Endometrium (tissue), 2 donors: ENCODE data around the gene PSMG3.

Experiments used
- FAIRE-seq: peaks from 2 replicates; lab custom pipeline; 2012; peaks lifted over from hg19 to GRCh38; lab: Jason Lieb, UNC
- donor health status: control.
- donor health status: control.

The PSMG3 gene, protein sequence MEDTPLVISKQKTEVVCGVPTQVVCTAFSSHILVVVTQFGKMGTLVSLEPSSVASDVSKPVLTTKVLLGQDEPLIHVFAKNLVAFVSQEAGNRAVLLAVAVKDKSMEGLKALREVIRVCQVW

DNA sequence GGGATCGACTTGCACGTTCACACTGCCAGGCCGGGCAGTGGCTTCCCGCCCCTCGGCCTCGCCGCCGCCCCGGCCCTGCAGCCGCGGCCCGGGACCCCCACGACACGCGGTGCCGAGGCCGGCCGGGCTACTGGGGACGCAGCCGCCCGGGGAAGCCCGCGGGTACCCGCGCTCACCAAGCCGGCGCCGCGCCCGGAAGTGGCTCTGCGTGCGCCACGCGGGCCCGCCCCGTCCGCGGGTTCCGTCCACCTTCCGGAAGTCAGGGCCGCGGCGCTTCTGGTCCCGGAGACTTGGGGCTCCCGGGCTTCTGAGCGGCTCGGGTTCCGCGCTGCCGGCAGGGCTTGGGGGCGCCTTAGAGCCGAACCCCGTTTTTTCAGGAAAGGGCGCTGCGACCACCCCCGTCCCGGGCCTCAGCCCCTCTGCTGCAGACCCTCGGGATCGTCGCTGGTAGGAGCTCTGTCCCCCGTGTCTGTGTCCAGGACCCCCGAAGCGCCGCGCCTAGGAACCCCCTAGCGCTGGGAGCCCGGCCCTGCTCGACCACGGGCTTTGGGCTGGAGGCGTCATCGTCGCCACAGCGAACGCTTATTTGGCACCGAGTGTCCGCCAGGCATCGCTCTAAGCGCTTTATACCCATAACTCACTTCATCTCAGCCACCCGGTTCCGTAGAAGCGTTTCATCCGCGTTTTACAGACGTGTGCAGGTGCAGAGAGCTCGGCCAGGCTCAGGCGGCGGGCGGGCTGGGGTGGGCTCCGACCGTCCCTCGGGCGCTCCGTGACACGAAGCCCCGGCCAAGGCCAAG, at the start of gene PSMG3:
Gene PSMG3 (minus strand): TSS at position 200 of the 800 bp plus-strand sequence. CDS start 693 bp downstream, outside the sequence.
- FAIRE-seq = no peak

DNA sequence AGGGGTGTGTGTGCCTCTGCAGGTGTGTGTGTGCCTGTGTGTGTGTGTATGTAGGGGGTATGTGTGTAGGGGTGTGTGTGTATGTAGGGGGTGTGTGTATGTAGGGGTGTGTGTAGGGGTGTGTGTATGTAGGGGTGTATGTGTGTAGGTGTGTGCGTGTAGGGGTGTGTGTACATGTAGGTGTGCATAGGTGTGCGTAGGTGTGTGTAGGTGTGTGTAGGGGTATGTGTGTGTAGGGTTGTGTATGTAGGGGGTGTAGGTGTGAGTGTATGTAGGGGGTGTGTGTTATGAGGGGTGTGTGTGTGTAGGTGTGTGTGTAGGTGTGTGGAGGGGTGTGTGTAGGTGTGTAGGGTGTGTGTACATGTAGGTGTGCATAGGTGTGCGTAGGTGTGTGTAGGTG, 48.6 kb upstream of the PSMG3 start:
- no peak for FAIRE-seq

DNA sequence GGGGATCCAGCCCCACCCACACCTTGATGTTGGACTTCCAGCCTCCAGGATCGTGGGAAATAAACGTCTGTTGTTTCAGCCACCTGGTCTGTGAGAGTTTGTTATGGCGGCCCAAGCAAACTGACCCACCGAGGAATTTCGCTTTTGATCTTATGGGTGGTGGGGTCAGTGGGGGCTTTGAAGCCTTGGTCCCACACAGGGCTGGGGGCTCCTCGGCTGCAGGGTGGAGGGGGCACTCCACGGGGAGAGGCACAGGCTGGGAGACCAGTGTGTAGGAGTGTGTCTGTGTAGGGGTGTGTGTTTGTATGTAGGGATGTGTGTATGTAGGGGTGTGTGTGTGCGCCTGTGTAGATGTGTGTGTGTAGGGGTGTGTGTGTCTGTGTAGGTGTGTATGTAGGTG, 48.1 kb upstream of the PSMG3 start:
- FAIRE-seq = no peak

DNA sequence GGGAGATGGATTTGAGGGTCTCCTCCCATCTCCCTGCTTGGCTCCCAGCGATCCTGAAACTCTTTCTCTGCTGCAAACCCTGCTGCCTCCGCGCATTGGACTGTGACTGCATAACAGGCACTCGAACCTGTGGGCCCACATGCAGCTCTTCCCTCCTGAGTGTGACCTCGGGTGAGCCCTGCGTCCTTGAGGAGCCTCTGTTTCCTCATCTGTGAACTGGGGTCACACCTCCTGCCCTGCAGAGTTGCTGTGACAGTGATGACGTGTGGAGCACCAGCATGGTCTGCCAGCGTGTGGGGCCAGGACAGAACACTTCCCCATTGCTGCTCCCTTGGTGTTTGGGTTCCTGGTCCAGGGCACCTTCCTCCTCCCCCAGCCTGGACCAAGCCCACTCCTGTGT, 46.9 kb upstream of the PSMG3 start:
- FAIRE-seq = no peak

DNA sequence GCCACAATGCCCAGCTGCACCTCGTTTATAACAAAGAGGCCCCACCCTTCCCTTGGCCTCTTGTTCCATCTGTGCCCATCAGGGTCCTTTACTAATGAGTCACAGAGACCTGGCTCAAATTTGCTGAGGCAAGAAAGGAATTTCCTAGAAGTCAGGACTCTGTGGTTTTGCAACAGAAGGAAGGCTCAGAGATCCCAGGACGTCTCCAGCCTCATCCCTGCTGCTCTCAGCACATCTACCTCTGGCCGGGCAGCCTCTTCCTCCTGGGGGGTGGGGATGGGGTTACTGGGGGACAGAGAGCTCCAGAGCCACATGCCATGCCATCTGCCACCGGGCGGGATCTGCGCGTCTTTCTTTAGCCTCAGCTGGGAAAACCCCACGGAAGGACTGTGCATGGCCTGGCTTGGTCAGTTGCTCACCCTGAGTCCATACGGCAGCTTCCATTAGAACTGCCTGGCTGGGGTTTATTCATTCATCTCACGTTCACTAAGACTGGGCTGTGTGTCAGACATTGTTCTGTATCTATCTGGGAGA, 41.9 kb upstream of the PSMG3 start:
- no peak for FAIRE-seq

DNA sequence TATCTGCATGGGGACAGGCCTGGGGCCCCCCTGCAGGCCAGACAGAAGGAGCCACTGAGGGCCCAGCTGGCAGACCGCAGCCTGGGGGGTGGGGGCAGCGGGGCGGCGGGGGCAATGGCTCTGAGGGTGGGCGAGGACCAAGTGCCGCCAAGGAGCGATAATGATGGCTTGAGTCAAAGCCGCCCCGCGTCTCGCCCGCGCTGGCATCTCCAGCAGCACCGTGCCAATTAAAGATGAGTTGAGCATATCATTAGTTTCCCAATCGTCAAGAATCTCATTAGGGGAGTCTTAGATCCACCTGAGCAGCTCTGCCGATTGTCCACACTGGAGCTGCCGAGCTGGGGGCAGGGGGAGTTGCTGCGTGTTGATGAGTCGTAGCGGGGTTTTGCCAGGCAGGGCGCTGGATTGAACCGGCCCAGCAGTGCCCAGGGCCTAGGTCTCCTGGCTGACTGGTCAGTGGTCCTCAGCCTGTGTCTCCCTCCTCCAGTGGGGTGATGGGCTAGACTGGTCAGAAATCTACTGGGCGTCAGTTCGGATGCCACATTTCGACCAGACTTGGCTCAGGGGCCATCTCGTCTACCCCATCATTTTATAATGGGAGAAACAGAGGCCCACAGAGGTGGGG, 41.0 kb upstream of the PSMG3 start:
- FAIRE-seq = no peak

DNA sequence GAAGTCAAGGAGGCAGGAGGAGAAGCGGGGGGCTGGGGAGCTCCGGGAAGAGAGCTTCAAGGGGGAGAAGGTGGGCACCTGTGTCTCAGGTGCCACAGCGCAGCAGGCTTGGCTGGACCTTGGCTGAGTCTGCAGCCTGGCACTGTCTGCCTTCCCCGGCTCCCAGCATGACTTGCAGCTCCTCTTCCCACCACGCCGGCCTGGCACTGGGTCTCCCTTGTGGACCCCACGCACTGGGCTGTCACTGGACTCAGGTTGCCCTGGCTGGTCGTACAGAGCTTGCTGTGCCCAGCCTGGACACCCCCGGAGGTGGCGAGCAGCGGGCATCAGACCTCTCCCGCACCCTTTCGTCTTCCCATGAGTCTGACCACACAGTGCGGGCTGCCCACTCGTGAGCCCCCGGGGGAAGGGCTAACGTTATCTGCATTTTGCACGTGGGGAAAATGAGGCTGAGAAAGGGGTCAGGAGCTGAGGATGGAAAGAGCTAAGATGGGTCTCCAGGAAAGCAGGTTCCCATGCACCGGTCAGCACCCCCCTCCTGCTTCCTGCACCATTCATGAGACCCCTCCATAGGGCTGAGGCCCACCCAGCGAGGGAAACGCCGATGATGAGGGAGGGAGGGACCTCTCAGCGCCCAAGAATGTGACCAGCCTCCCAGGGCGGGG, 40.3 kb upstream of the PSMG3 start:
- no peak for FAIRE-seq

DNA sequence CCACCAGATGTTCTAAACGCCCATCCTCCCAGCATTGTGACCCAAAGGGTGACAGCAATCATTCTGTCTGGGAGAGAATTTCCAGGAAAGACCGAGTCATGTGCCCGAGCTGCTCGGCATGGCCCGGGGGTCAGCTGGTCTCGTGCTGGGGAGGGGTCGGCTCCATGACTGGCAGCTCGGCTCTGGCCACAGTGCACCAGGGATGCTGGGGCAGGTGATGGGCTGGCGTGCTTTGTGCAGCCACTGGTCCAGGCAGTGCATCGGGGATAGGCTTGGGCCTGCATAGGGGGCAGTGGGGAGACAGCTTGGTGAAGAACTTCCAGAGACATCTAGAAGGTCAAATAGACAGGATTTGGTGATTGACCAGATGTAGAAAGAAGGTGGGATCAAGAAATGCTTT, 39.2 kb upstream of the PSMG3 start:
- no peak for FAIRE-seq

DNA sequence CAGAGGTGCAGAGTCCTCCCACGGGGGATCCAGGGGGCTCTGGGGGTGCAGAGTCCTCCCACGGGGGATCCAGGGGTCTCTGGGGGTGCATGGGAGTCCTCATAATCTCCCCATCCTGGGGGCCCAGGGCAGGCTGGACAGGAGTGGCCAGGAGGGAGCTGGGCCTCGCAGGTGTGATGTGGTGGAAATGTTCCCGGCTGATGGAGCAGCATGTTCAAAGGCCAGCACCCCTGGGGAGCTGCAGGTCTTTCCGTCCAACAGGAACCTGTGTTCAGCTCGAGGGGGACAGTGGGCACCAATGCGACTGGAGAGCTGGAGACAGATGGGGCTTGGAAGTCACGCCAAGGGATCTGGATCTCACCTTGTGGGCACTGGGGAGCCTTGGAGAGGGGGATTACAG, 38.5 kb upstream of the PSMG3 start:
- FAIRE-seq = no peak

DNA sequence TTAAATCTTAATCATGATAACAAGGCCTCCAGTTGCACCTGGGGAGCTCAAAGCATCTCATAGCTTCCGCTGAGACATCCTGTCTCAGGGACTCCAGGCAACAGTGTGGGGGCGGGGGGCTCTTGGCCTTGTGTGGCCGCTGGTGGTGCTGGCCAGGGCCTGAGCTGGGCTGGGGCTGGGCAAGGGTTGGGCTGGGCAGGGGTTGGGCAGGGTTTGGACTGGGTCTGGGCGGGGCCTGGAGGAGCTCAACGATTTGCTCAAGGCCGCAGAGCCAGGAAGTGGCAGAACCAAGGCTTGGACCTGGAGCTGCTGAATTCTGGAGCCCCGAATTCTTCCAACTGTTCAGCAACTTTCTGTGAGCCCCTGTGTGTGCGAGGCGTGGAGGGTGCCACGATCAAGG, 37.9 kb upstream of the PSMG3 start:
- FAIRE-seq = no peak

DNA sequence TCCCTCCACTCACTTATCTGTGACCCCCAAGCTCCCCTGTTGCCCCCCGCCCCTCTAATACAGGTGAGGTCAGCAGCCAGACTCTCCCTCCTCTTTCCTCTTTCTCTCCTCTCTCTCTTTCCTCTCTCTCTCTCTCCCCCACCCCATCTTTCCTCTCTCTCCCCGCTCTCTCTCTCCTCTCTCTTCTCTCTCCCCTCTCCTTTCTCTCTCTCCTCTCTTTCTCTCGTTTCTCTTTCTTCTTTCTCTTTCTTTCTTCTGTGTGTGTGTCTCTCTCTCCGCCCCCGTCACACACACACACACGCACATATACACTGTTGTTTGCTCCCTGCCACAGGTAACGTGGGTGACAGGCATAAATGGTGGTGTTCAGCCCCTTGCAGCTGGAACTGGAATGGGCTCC, 37.2 kb upstream of the PSMG3 start:
- no peak for FAIRE-seq

DNA sequence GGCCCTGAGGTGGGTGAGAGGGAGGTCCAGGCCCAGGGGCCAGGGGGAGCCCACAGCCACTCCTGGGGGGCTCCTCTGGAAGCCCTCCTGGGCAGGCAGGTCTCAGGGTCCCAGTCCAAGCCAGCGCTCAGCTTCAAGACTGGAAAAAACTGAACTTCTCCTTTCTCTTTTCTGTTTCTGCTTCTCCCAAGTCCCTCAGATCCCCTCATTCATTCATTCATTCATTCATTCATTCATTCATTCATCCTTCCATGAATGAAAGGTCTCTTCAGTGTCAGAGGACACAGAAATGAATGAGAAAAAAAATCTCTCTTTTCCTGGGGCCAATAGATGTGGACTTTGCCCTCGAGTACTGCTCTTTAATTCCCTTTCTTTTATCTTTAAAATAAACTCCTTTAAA, 34.6 kb upstream of the PSMG3 start:
- FAIRE-seq = no peak

DNA sequence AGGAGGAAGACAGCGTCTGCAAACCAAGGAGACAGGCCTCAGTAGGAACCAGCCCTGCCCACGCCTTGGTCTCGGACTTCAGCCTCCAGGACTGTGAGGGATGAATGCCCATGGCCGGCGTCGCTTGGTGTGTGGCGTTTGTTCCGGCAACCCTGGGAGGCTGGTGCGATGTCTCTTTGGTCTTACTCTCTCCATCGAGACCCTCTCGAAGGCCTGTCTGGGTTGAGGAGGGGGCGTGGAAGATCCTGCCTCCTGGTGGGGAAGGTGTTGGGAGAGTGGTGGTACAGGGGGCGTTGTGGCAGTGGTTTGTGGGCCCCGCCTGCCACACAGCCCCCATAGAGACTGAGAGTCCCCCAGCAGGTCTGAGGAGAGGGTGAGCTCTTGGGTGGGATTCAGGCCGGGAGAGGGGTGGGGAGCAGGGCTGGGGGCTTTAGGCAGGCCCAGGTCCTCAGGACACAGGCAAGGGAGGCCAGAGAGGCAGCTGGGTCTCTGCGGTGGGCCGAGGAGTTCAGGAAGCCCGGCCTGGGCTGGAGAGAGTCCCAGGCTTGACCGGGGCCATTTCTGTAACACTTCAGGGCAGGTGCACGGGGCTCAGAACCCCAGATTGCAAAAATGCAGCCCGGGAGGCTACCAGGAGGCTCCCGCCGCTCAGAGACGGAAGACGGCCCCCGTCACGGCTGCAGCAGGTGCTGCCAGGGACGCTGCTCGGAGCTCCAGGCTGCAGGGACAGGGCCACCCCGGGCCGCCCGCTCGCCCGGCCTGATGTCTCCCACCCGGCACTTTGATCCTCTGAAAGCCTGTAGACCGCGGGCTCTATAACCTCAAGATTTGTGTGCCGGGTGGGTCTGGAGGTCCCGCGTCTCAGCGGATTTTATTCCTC, 33.8 kb upstream of the PSMG3 start:
- FAIRE-seq = no peak

DNA sequence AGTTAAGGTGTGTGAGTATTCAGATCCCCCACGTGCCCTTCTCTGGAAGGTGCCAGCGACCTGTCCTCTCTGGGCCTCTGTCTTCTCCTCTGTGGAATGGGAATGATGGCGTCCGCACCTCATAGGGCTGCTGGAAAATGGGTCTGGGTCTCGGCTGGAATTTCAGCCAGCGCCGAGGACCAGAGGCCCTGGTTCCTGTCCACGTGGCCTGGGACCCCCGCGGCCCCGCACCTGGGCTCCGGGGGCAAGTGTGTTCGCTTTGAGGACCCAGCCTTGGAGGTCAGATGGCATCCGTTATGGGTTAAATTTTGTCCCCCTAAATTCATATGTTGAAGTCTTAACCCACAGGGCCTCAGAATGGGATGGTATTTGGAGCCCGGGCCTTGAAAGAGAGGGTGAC, 32.6 kb upstream of the PSMG3 start:
- no peak for FAIRE-seq

DNA sequence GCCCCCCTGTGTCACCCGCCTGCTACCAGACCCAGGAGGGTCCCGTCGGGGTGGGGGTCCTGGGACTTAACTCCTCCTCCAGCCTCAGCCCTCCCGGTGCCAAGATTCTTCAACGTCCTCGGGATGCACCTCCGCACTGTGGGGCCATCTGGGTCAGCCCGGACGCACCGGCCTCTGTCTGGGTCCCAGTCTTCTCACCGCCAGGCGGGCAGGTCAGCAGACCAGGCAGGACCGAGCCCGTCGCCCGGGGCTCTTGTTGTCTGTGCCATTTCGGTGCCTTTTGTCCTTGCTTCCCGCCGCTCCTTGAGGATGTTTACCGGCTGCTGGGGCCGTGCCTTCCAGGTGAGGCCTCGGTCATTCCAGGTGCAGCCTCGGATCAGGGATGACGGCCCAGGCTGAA, 32.1 kb upstream of the PSMG3 start:
- FAIRE-seq = no peak

DNA sequence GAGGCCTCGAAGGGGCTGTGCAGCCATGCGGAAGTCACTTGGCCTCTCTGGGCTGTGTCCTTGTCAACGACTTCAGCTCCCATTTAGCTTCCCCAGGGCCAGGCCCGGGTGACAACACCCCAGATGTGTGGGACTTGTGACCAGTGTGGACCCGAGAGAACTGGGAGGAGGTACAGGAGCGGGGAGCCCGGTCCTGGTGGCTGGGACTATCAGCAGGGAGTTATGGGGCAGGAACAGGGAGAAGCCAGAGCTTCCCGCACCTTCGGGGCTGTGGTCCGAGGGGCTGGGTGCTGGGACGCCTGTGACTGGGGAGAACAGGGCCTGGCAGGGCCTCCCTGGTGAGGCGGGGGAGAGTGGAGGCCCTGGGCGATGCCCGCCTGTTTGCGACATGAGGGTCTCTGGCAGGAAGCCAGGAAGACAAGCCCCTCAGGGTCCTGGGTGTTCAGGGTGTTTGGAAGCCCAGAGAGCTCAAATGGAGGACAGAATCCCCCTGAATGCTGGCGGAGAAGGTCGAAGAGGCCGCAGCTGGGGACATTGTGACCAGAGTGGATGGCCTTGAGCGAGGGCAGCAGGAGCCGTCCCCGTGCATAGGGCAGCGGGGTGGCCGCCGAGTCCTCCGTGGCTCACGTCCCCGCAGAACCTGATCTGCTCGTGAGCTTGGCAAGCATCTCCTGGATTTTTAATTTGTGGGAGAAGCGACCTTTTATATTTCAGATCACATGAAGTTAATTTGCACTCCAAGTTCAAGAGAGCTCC, 30.0 kb upstream of the PSMG3 start:
- no peak for FAIRE-seq

DNA sequence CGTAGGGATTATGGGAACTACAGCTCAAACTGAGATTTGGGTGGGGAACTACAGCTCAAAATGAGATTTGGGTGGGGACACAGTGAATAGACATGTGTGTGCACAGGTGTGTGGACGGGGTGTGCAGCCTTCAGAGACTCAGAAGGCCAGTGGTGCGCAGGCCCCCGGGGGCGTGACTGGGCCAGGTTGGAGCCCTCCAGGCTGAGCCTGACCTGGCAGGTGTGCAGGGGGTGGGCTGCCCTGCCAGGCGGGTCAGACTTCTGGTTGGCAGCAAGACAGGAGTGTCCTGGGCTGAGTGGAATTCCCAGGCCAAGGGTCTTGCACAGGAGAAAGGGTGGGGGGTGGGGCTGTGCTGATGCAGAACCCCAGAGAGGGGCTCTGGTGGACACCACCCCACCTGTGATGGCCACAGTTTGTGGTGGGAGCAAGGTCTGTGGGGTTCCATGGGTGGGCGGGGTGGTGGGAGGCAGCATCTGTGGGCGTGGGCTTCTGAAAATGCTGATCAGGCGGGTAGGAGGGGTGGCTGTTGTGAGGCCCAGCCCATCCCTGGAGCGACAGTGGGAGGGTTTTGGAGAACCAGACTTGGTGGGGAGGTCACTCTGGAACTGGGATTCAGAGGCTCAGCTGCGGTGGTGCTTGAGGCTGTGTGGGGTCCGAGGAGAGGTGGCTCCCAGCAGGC, 29.3 kb upstream of the PSMG3 start:
- no peak for FAIRE-seq

DNA sequence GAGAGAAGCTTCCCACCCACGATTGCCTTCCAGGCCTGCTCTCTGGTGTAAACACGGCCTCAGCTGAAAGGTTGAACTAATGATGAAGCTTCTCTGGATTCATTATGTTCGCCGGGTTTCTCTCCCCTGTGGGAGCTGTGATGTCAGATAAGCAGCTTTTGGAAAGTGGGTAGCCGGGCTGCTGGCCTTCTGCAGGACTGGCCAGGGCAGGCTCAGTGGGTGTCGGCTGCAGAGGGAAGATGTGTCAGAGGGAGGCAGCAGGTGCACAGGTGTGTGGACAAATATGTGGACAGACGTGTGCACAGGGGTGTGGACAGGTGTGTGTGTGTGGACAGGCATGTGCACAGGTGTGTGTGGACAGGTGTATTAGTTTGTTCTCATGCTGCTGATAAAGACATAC, 28.5 kb upstream of the PSMG3 start:
- FAIRE-seq = no peak

DNA sequence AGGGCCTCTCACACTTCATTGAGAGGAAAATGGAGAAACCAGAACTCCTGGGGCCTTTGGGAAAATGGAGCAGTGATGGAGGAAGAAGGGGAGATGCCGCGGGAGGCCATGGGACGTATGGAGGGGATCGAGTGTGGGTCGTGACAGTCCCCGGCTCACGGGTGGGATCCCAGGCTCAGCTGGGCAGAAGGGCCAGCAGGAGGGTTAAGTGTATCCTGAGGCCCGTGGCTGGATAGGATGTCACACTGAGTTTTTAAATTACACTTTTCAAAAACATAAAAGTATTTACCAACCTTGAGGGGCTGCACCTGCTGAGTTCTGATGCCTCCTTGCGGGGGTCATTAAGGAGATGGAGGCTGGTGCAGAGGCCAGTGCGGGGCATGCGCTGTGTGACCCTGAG, 28.0 kb upstream of the PSMG3 start:
- FAIRE-seq = no peak

DNA sequence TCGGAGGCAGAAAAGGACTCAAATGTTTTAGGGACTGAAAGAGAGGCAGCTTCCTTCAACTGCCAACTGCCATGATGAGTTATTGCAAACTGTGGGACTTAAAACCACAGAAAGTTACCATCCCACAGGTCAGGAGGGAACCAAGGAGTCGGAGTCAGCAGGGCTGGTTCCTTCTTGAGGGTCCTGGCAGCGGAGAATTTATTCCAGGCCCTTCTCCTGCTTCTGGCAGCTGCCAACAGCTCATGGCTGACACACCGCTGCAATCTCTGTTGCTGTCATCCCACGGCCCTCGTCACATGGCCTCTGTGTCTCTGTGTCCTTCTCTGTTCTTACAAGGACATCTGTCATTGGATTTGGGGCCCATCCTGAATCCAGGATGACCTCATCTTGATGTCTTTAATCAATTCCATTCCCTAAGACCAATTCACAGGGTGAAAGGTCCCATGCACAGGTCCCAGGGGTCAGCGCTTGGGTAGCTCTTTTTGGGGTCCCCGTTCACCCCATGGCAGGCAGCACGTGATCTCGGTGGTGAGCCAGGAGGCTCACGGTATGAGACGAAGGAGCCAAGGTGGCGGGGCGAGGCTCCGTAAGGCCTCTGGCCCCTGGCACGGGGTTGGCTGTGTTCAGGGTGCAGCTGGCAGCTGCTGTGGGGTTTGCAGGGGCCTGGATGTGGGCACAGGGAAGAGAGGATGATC, 27.4 kb upstream of the PSMG3 start:
- no peak for FAIRE-seq
